K562 treated with DMSO at 1 percent for 48 hours (cell line): ENCODE measurements around the gene DNAJB7. TPM values are rescaled to one million over a fixed set of nuclear protein-coding genes. Genes with fewer than 3 reads are reported as not detected.

Experiments used
- total RNA-seq: library from RNA; unstranded; fragments of 300-600 nt; gene quantifications from 2 replicates; pipeline ENCODE4 v1.2.3, GENCODE V29; 2022; ENCODE audit warnings: low replicate concordance; ENCODE audit errors: extremely low read depth

Gene DNAJB7
- total RNA-seq: not detected in 2 replicates

DNA sequence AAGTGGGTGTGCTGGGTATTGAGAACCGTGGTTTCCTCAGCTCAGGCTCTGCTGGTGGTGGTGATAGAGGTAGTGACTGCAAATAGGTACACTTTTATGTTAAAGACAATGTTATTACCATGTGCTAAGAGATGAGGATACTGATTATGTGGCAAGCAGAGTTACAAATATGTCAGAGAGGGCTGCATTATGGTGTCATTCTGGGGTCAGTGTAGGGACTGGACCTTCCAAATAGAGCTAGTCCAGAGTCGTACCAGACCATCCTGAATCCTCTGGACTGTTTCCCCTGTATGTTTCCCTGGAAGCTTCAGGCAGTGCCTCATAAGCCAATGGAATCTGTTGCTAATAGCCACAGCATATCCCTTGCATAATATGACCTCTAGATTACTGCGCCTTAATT, at the start of gene DNAJB7:
Gene DNAJB7 (minus strand): TSS at position 101 of the 400 bp plus-strand sequence. CDS start 119 bp downstream, outside the sequence.

GRCh38 chr22:40856513-40857308, 5.2 kb downstream of the DNAJB7 start, which contains the start of the genes ST13 and XPNPEP3:
Gene ST13, minus strand, starts transcription at chr22:40856639. Its CDS starts 99 bp downstream, at chr22:40856540.
Gene XPNPEP3, plus strand, starts transcription at chr22:40857148. Its CDS starts 34 bp downstream, at chr22:40857182.

DNA sequence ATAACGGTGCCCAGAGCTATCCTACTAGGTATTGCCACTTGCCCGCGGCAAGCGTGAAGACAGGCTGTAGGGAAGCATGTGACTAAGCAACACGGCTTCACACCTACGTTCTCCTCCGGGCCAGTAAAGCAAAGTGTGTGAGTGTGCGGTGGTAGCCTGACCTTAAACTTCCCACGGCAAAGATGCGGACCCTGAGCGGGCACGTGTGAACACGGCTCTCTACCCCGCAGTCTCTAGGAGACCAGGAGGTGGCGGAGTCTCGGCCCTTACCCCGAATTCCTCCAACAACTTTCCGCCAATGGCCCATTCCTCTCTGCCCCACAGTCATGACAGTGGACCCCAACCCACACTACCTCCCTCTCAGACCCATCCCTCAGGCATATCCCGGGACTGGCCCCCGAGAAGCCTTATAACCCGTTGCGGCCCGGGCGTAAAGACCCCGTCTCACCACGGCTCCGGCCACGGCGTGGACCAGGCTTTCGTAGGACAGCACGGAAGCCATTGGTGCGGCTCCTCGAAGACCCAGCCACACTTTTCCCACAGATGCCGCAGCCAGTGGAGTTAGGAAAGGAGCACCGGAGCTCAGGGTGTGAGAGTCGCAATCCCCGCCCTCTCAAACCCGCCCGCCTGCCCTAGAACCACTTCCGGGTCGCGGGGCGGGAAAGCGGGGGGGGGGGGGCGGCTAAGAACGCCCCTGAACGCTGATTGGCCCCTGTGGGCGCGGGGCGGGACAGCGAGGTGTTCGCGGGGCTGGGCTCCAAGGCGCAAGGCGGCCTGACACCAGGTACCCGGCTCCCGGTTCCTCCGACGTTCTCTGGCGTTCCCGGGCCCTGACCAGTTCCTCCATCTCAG, 42.9 kb downstream of the DNAJB7 start, which contains the start of gene SLC25A17:
Gene SLC25A17 (minus strand): TSS at position 600 of the 852 bp plus-strand sequence. CDS start 98 bp downstream, at position 502.

Other genes with a start within 250 kb of the DNAJB7 start
- gene MRTFA, start 225.4 kb downstream of the DNAJB7 start, total RNA-seq: not detected in 2 replicates
- not detected in 2 replicates for gene MCHR1, start 182.6 kb downstream of the DNAJB7 start, total RNA-seq
- gene SLC25A17, start 42.8 kb downstream of the DNAJB7 start, total RNA-seq: not detected in 2 replicates
- 992 TPM in 1 of 2 replicates, not detected in the other for gene ST13, start 5.5 kb downstream of the DNAJB7 start, total RNA-seq
- gene XPNPEP3, start 5.0 kb downstream of the DNAJB7 start, total RNA-seq: not detected in 2 replicates
- not detected in 2 replicates for gene RBX1, start 89.3 kb upstream of the DNAJB7 start, total RNA-seq
- not detected in 2 replicates for gene EP300, start 230.5 kb upstream of the DNAJB7 start, total RNA-seq